Right kidney (tissue), 1 donor: ENCODE data around the gene TPP1.
A peak's percentile ranks its signal among the peaks of the same experiment; 100 is the strongest.

Experiments
- DNase-seq: peaks from one replicate; pipeline ENCODE4 v3.0.0-alpha.2; 2016

Gene TPP1

GRCh38 chr11:6611963-6612212 is 7.3 kb downstream of the TPP1 start:
- DNase-seq: no peak

GRCh38 chr11:6611092-6611962 is 7.9 kb downstream of the TPP1 start:
- DNase-seq: peak; percentile 60

GRCh38 chr11:6610591-6610990 is 8.6 kb downstream of the TPP1 start:
- DNase-seq: no peak

GRCh38 chr11:6609502-6610015 is 9.7 kb downstream of the TPP1 start:
- DNase-seq: no peak

- DNase-seq: no peak
These were observed 10.3 kb downstream of the TPP1 start for GRCh38 chr11:6608726-6609501.

GRCh38 chr11:6608011-6608410 is 11.2 kb downstream of the TPP1 start:
- DNase-seq: no peak

- no peak for DNase-seq
These were observed 11.9 kb downstream of the TPP1 start for GRCh38 chr11:6607190-6607795.

GRCh38 chr11:6606471-6607189 is 12.6 kb downstream of the TPP1 start:
- peak; percentile 73 for DNase-seq

GRCh38 chr11:6604790-6605189 is 14.4 kb downstream of the TPP1 start:
- no peak for DNase-seq

GRCh38 chr11:6604081-6604626 is 15.1 kb downstream of the TPP1 start:
- DNase-seq: peak; percentile 84

- peak; percentile 89 for DNase-seq
These were observed 15.7 kb downstream of the TPP1 start, which contains the start of the genes ILK and RRP8 for GRCh38 chr11:6603287-6604080. TSS of gene ILK (plus strand) at chr11:6603774. CDS start at chr11:6604272, 498 bp downstream. TSS of gene RRP8 (minus strand) at chr11:6603616. CDS start at chr11:6603502, 114 bp downstream.

GRCh38 chr11:6602096-6602940 is 16.9 kb downstream of the TPP1 start:
- no peak for DNase-seq

- DNase-seq: no peak
These were observed 18.2 kb downstream of the TPP1 start for GRCh38 chr11:6601041-6601461.

- DNase-seq: no peak
These were observed 19.3 kb downstream of the TPP1 start for GRCh38 chr11:6599881-6600390.

- DNase-seq: no peak
These were observed 19.8 kb downstream of the TPP1 start for GRCh38 chr11:6599449-6599848.

GRCh38 chr11:6598555-6598954 is 20.7 kb downstream of the TPP1 start:
- no peak for DNase-seq

GRCh38 chr11:6596239-6596877 is 22.9 kb downstream of the TPP1 start:
- no peak for DNase-seq

GRCh38 chr11:6594142-6594768 is 25.0 kb downstream of the TPP1 start:
- DNase-seq: no peak

- no peak for DNase-seq
These were observed 31.2 kb downstream of the TPP1 start for GRCh38 chr11:6588018-6588417.
